Left lung (tissue), 10 donors: Measurements from ENCODE around the gene KMT2B. TPM values are rescaled to one million over a fixed set of nuclear protein-coding genes. Genes with fewer than 3 reads are reported as not detected.

Source experiments
- ATAC-seq: fragments of 200-7000 bp; cut with Tn5 transposase; one replicate; pipeline ENCODE4 v1.9.1; 2020; ENCODE audit warnings: moderate library complexity
- DNase-seq, 4 donors: peaks; one replicate each; pipeline ENCODE4 v3.0.0-alpha.2; 2013 to 2020
- H3K27ac ChIP-seq, 2 donors: fragments of 200-600 bp; sonication (generic) in 1 of 2; one replicate each; pipeline versions ENCODE4 v1.5.0 to v1.8.0; 2020 to 2021
- H3K27me3 ChIP-seq, 2 donors: fragments of 200-600 bp; sonication (generic) in 1 of 2; one replicate each; pipeline versions ENCODE4 v1.5.0 to v1.8.0; 2020 to 2021
- H3K36me3 ChIP-seq, 2 donors: fragments of 200-600 bp; sonication (generic) in 1 of 2; one replicate each; pipeline versions ENCODE4 v1.5.0 to v1.8.0; 2020 to 2021
- H3K4me1 ChIP-seq, 2 donors: fragments of 200-600 bp; one replicate each; pipeline ENCODE4 v1.8.0; 2021
- H3K4me3 ChIP-seq, 2 donors: fragments of 200-600 bp; sonication (generic) in 1 of 2; one replicate each; pipeline versions ENCODE4 v1.5.0 to v1.8.0; 2020 to 2021; ENCODE audit warnings: mild to moderate bottlenecking in 1 of 2
- H3K9me3 ChIP-seq, 2 donors: fragments of 200-600 bp; sonication (generic) in 1 of 2; one replicate each; pipeline versions ENCODE4 v1.5.0 to v1.8.0; 2020 to 2021
- CTCF ChIP-seq, 2 donors: fragments of 200-600 bp; sonication (generic) in 1 of 2; IDR thresholded peaks; one replicate each; pipeline versions ENCODE4 v1.5.0 to v1.8.0; 2021; ENCODE audit warnings: antibody characterized with exemption in 2 of 2
- intact Hi-C, 2 donors: fragments of 100-400 bp; cut with DNase I; formaldehyde crosslinking; loops; one replicate each; pipeline versions ENCODE4 v1.11.2 to v1.14.2; 2022
- polyA plus RNA-seq, 6 donors: library from polyadenylated mRNA; unstranded; fragments of 120-200 nt; gene quantifications; one replicate each; pipeline ENCODE4 v1.2.1, GENCODE V29; 2013; ENCODE audit not compliant: insufficient read length in 6 of 6
- total RNA-seq, 2 donors: library from RNA; stranded (reverse); fragmentation: NEBNext Ultra II Directional; extraction: Animal tissue kit (Norgen Biotek cat#: 25700); gene quantifications; one replicate each; pipeline ENCODE4 v1.2.1, GENCODE V29; 2021
- donor health status: DM: no; HTN: yes; CAD: no.
- donor health status: DM: no; HTN: no; CAD: no.

Gene KMT2B
- total and polyA plus RNA-seq, 8 donors = 27.9 to 39.1 (median 33.9) TPM

- Histone ChIP-seq H3K27me3 (peaks cover 0 to 7% of the 10 kb centered on the region in 2 donors), H3K4me1 (no peaks in the 10 kb centered on the region), H3K4me3 (no peak overlapping the region), H3K9me3 (no peaks in the 10 kb centered on the region), H3K36me3 (no peaks in the 10 kb centered on the region), H3K27ac (no peak overlapping the region)
- intact Hi-C loops = no loop called here
- DNase-seq (no peak), ATAC-seq (no peak)
- TF ChIP-seq CTCF (IDR thresholded peaks at IDR 0.05) = no peak
Observed at GRCh38 chr19:35692010-35692409, 25.8 kb upstream of the KMT2B start.

- H3K27ac ChIP-seq = no peak overlapping the region
- no peak for TF ChIP-seq CTCF (IDR thresholded peaks at IDR 0.05)
- H3K27me3 ChIP-seq = peaks cover 0 to 7% of the 10 kb centered on the region in 2 donors
- H3K4me1 ChIP-seq = no peaks in the 10 kb centered on the region
- H3K4me3 ChIP-seq = no peak overlapping the region
- H3K36me3 ChIP-seq = no peaks in the 10 kb centered on the region
- intact Hi-C loops = no loop called here
- ATAC-seq (no peak), DNase-seq (no peak)
- H3K9me3 ChIP-seq = no peaks in the 10 kb centered on the region
Observed at GRCh38 chr19:35693422-35693821, 24.4 kb upstream of the KMT2B start.

GRCh38 chr19:35693835-35694599, 23.8 kb upstream of the KMT2B start:
- H3K4me3 ChIP-seq = no peak overlapping the region
- H3K27ac ChIP-seq = peak overlapping the region in 1 of 2 donors; percentile 23
- H3K27me3 ChIP-seq = peaks cover 0 to 7% of the 10 kb centered on the region in 2 donors
- no peaks in the 10 kb centered on the region for H3K9me3 ChIP-seq
- ATAC-seq (peak; percentile 100), DNase-seq (peak; percentile 67 to 89 (median 87))
- H3K4me1 ChIP-seq = no peaks in the 10 kb centered on the region
- TF ChIP-seq CTCF (IDR thresholded peaks at IDR 0.05) = peak; percentile 94 to 96
- intact Hi-C loops = no loop called here
- H3K36me3 ChIP-seq = no peaks in the 10 kb centered on the region

- intact Hi-C loops = no loop called here
- H3K36me3 ChIP-seq = no peaks in the 10 kb centered on the region
- no peak overlapping the region for H3K27ac ChIP-seq
- H3K4me1 ChIP-seq = no peaks in the 10 kb centered on the region
- no peaks in the 10 kb centered on the region for H3K27me3 ChIP-seq
- ATAC-seq = no peak
- H3K9me3 ChIP-seq = no peaks in the 10 kb centered on the region
- no peak for TF ChIP-seq CTCF (IDR thresholded peaks at IDR 0.05)
- DNase-seq = no peak
- no peak overlapping the region for H3K4me3 ChIP-seq
Observed at GRCh38 chr19:35695895-35696422, 21.8 kb upstream of the KMT2B start.

GRCh38 chr19:35696835-35697234, 21.0 kb upstream of the KMT2B start:
- intact Hi-C loops = no loop called here
- no peak for ATAC-seq

More at GRCh38 chr19:35696835-35697234, 21.0 kb upstream of the KMT2B start:
- no peaks in the 10 kb centered on the region for H3K9me3 ChIP-seq
- no peaks in the 10 kb centered on the region for H3K36me3 ChIP-seq
- H3K27me3 ChIP-seq = peaks cover 0 to 2% of the 10 kb centered on the region in 2 donors
- no peak for TF ChIP-seq CTCF (IDR thresholded peaks at IDR 0.05)
- DNase-seq = no peak
- no peak overlapping the region for H3K27ac ChIP-seq
- no peak overlapping the region for H3K4me3 ChIP-seq
- H3K4me1 ChIP-seq = peaks cover 0 to 2% of the 10 kb centered on the region in 2 donors
